ENCODE measurements around the gene GPC5. TPM values are rescaled to one million over a fixed set of nuclear protein-coding genes. Genes with fewer than 3 reads are reported as not detected.

The GPC5 gene

Small RNAs within 50 kb of the gene (small RNA-seq; reads per million reads assigned to genes)
- gene AL356737.1 (ENCODE audit: insufficient read depth) (not detected), gene FABP5P4 (ENCODE audit: insufficient read depth) (not detected), gene MIR548AS (ENCODE audit: insufficient read depth) (not detected), gene RNU4ATAC3P (ENCODE audit: insufficient read depth) (not detected)
